Skeletal muscle tissue (tissue), 4 donors: ENCODE data around the gene USP2. TPM values are rescaled to one million over a fixed set of nuclear protein-coding genes. Genes with fewer than 3 reads are reported as not detected.

Experiments used
- H3K27ac ChIP-seq: one replicate; pipeline ENCODE4 v1.7.0; 2013; ENCODE audit warnings: mild to moderate bottlenecking, low read depth, low read length, inconsistent platforms
- H3K27me3 ChIP-seq, 3 donors: one replicate each; pipeline ENCODE4 v1.7.0; 2013; ENCODE audit warnings: low read length in 3 of 3; ENCODE audit not compliant: control insufficient read depth in 3 of 3, insufficient read depth in 3 of 3
- H3K36me3 ChIP-seq, 3 donors: one replicate each; pipeline ENCODE4 v1.7.0; 2013; ENCODE audit warnings: low read length in 3 of 3; ENCODE audit not compliant: control insufficient read depth in 3 of 3, insufficient read depth in 3 of 3
- H3K4me1 ChIP-seq, 3 donors: one replicate each; pipeline ENCODE4 v1.7.0; 2013; ENCODE audit warnings: low read length in 3 of 3, mild to moderate bottlenecking in 3 of 3; ENCODE audit not compliant: control insufficient read depth in 3 of 3, insufficient read depth in 3 of 3
- H3K4me3 ChIP-seq, 3 donors: one replicate each; pipeline ENCODE4 v1.7.0; 2013; ENCODE audit warnings: low read length in 3 of 3
- H3K9ac ChIP-seq, 3 donors: one replicate each; pipeline ENCODE4 v1.7.0; 2013; ENCODE audit warnings: low read length in 3 of 3, mild to moderate bottlenecking in 3 of 3, moderate library complexity in 2 of 3, low read depth in 1 of 3
- H3K9me3 ChIP-seq, 3 donors: one replicate each; pipeline ENCODE4 v1.7.0; 2013; ENCODE audit warnings: low read length in 3 of 3; ENCODE audit not compliant: control insufficient read depth in 3 of 3
- total RNA-seq: library from RNA; depleted of rRNA; stranded (reverse); fragments of >200 nt; gene quantifications from one replicate; pipeline ENCODE4 v1.2.3, GENCODE V29; 2014
- donor health status: Osteomylitis.

USP2 gene
- total RNA-seq, 1 donor from 2014 or later = 8.9 TPM

- Histone ChIP-seq H3K27ac (no peak overlapping the region), H3K4me1 (peaks cover 25 to 27% (median 26%) of the 10 kb centered on the region in 3 donors), H3K36me3 (peaks cover 6 to 13% (median 9%) of the 10 kb centered on the region in 3 donors), H3K9me3 (no peaks in the 10 kb centered on the region), H3K4me3 (no peak overlapping the region), H3K9ac (no peak overlapping the region), H3K27me3 (no peaks in the 10 kb centered on the region)
Measured at GRCh38 chr11:119332111-119332765, 49.3 kb downstream of the USP2 start.

- no peaks in the 10 kb centered on the region for H3K27me3 ChIP-seq
- H3K4me3 ChIP-seq = no peak overlapping the region
- no peak overlapping the region for H3K27ac ChIP-seq
- H3K9ac ChIP-seq = no peak overlapping the region
- no peaks in the 10 kb centered on the region for H3K36me3 ChIP-seq
- peaks cover 5 to 7% (median 6%) of the 10 kb centered on the region in 3 donors for H3K4me1 ChIP-seq
- no peaks in the 10 kb centered on the region for H3K9me3 ChIP-seq
Measured at GRCh38 chr11:119330237-119330636, 51.3 kb downstream of the USP2 start.

GRCh38 chr11:119329320-119329719 lies 52.2 kb downstream of the USP2 start:
- H3K36me3 ChIP-seq = no peaks in the 10 kb centered on the region
- no peak overlapping the region for H3K4me3 ChIP-seq
- no peak overlapping the region for H3K27ac ChIP-seq
- no peaks in the 10 kb centered on the region for H3K27me3 ChIP-seq
- H3K9ac ChIP-seq = no peak overlapping the region
- H3K4me1 ChIP-seq = no peaks in the 10 kb centered on the region
- H3K9me3 ChIP-seq = no peaks in the 10 kb centered on the region

GRCh38 chr11:119324189-119324588 lies 57.3 kb downstream of the USP2 start:
- H3K36me3 ChIP-seq = no peaks in the 10 kb centered on the region
- H3K9me3 ChIP-seq = no peaks in the 10 kb centered on the region
- H3K27me3 ChIP-seq = peaks cover 0 to 8% (median 0%) of the 10 kb centered on the region in 3 donors
- H3K4me3 ChIP-seq = no peak overlapping the region
- no peak overlapping the region for H3K27ac ChIP-seq
- peaks cover 10 to 28% (median 19%) of the 10 kb centered on the region in 3 donors for H3K4me1 ChIP-seq
- no peak overlapping the region for H3K9ac ChIP-seq

GRCh38 chr11:119323532-119324033 lies 57.9 kb downstream of the USP2 start:
- Histone ChIP-seq H3K9me3 (no peaks in the 10 kb centered on the region), H3K27ac (no peak overlapping the region), H3K36me3 (no peaks in the 10 kb centered on the region), H3K4me3 (no peak overlapping the region), H3K27me3 (peaks cover 0 to 8% (median 0%) of the 10 kb centered on the region in 3 donors), H3K9ac (no peak overlapping the region), H3K4me1 (peaks cover 15 to 34% (median 25%) of the 10 kb centered on the region in 3 donors)

GRCh38 chr11:119322921-119323531 lies 58.5 kb downstream of the USP2 start:
- H3K9me3 ChIP-seq = no peaks in the 10 kb centered on the region
- no peak overlapping the region for H3K4me3 ChIP-seq
- H3K4me1 ChIP-seq = peaks cover 21 to 40% (median 30%) of the 10 kb centered on the region in 3 donors
- H3K9ac ChIP-seq = peak overlapping the region in 1 of 3 donors; percentile 16
- H3K36me3 ChIP-seq = no peaks in the 10 kb centered on the region
- peaks cover 0 to 8% (median 0%) of the 10 kb centered on the region in 3 donors for H3K27me3 ChIP-seq
- no peak overlapping the region for H3K27ac ChIP-seq

- Histone ChIP-seq H3K9ac (peak overlapping the region in 1 of 3 donors; percentile 76), H3K36me3 (no peaks in the 10 kb centered on the region), H3K27ac (peak overlapping the region; percentile 84), H3K9me3 (no peaks in the 10 kb centered on the region), H3K4me1 (peaks cover 24 to 47% (median 37%) of the 10 kb centered on the region in 3 donors), H3K27me3 (peaks cover 0 to 8% (median 0%) of the 10 kb centered on the region in 3 donors), H3K4me3 (no peak overlapping the region)
Measured at GRCh38 chr11:119322360-119322739, 59.1 kb downstream of the USP2 start.

- peak overlapping the region; percentile 64 to 77 (median 76) for H3K9ac ChIP-seq
- H3K27me3 ChIP-seq = peaks cover 0 to 8% (median 3%) of the 10 kb centered on the region in 3 donors
- H3K4me3 ChIP-seq = peak overlapping the region; percentile 52 to 69 (median 63)
- H3K36me3 ChIP-seq = no peaks in the 10 kb centered on the region
- H3K27ac ChIP-seq = peak overlapping the region; percentile 84
- H3K4me1 ChIP-seq = peaks cover 36 to 58% (median 48%) of the 10 kb centered on the region in 3 donors
- no peaks in the 10 kb centered on the region for H3K9me3 ChIP-seq
Measured at GRCh38 chr11:119320776-119321524, 60.5 kb downstream of the USP2 start.

GRCh38 chr11:119320240-119320775 lies 61.2 kb downstream of the USP2 start:
- Histone ChIP-seq H3K9me3 (no peaks in the 10 kb centered on the region), H3K4me1 (peaks cover 43 to 65% (median 55%) of the 10 kb centered on the region in 3 donors), H3K27ac (peak overlapping the region; percentile 84), H3K27me3 (peaks cover 0 to 9% (median 8%) of the 10 kb centered on the region in 3 donors), H3K36me3 (no peaks in the 10 kb centered on the region), H3K4me3 (peak overlapping the region; percentile 52 to 69 (median 54)), H3K9ac (peak overlapping the region; percentile 64 to 77 (median 76))
